Omental fat pad (tissue), 4 donors: ENCODE data around the gene KCNQ1. TPM values are rescaled to one million over a fixed set of nuclear protein-coding genes. Genes with fewer than 3 reads are reported as not detected.

Source experiments
- ATAC-seq: fragments of 150-250 bp; one replicate; pipeline ENCODE4 v1.9.1; 2016; ENCODE audit warnings: mild to moderate bottlenecking, moderate library complexity; ENCODE audit not compliant: low FRiP score
- DNase-seq: peaks from one replicate; pipeline ENCODE4 v3.0.0-alpha.2; 2019; ENCODE audit warnings: low spot score
- CTCF ChIP-seq, 3 donors: fragments of 450-650 bp; IDR thresholded peaks; one replicate each; pipeline ENCODE4 v1.5.1; 2016 to 2017; ENCODE audit warnings: antibody characterized with exemption in 3 of 3, mild to moderate bottlenecking in 3 of 3, moderate library complexity in 2 of 3
- total RNA-seq, 4 donors: library from RNA; depleted of rRNA; stranded (reverse); fragments of >200 nt; gene quantifications; one replicate each; pipeline ENCODE4 v1.1.0, GENCODE V29; 2016

KCNQ1 gene
- total RNA-seq, 4 donors from 2014 or later: 4.5 to 5.9 (median 5.2) TPM

GRCh38 chr11:2553886-2554285 is 109.1 kb downstream of the KCNQ1 start:
- DNase-seq: no peak
- ATAC-seq: no peak
- no peak for TF ChIP-seq CTCF (IDR thresholded peaks at IDR 0.05)

- TF ChIP-seq CTCF (IDR thresholded peaks at IDR 0.05): no peak
- ATAC-seq (no peak), DNase-seq (no peak)
These were observed 109.8 kb downstream of the KCNQ1 start for GRCh38 chr11:2554338-2555207.

GRCh38 chr11:2555336-2555735 is 110.5 kb downstream of the KCNQ1 start:
- no peak for TF ChIP-seq CTCF (IDR thresholded peaks at IDR 0.05)
- no peak for DNase-seq
- ATAC-seq: no peak

GRCh38 chr11:2555891-2556290 is 111.1 kb downstream of the KCNQ1 start:
- no peak for TF ChIP-seq CTCF (IDR thresholded peaks at IDR 0.05)
- no peak for ATAC-seq
- DNase-seq: no peak

GRCh38 chr11:2557381-2557780 is 112.6 kb downstream of the KCNQ1 start:
- no peak for DNase-seq
- no peak for ATAC-seq
- TF ChIP-seq CTCF (IDR thresholded peaks at IDR 0.05): no peak

- TF ChIP-seq CTCF (IDR thresholded peaks at IDR 0.05): no peak
- ATAC-seq (no peak), DNase-seq (no peak)
These were observed 113.6 kb downstream of the KCNQ1 start for GRCh38 chr11:2558397-2558796.
